Muscle of arm (tissue), 12 donors: ENCODE data around the gene SLC35B2. TPM values are rescaled to one million over a fixed set of nuclear protein-coding genes. Genes with fewer than 3 reads are reported as not detected.
"Not testable (repeated sequence)": the region's sequence is repeated elsewhere in the genome, so short reads cannot be mapped to it uniquely, and the experiment has no call there.

Source experiments
- DNase-seq: peaks from one replicate; pipeline ENCODE4 v3.0.0-alpha.2; 2013
- polyA plus RNA-seq, 12 donors: library from polyadenylated mRNA; unstranded; fragments of 120-200 nt; gene quantifications; one replicate each; pipeline ENCODE4 v1.2.1, GENCODE V29; 2013; ENCODE audit not compliant: insufficient read length in 12 of 12

The SLC35B2 gene
- polyA plus RNA-seq, 12 donors = 26.4 to 41.9 (median 30.6) TPM; not detected in 1

- DNase-seq = peak; percentile 83
Observed at GRCh38 chr6:44237813-44238433, 19.4 kb downstream of the SLC35B2 start.

DNA sequence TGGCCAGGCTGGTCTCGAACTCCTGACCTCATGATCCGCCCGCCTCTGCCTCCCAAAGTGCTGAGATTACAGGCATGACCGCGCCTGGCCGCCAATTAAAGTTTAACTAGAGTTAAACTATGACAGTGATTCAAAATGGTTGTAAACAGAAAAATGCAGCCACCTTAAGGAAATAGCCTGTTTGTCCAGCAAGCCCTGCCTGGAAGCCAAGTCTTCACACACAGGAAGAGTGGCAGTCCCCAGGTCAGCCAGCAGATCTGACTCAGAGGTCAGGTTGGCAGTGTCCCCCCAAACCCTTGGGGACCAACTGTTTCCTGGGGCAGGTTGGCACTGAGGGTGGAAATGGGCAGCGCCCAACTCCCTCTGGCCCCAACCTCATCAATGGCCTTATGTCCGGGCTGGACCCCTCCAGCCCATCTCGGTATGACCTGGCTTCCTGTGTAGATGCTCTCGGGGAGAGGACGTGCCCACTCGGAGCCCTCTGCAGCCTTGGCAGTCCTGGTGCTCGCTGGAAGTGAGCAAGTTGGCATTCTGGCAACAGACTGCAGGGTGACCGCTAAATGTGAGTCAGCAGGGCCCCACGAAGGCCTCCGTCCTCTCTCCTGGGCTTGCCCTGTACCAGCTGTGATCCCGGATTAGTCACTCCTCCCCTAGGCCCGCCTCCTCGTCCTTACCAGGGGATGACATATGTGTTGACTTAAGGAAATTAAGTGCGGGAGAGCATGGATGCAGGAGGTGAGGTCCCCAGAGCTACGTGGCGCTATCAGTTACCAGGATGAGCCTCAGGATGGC is 20.1 kb downstream of the SLC35B2 start:
- peak; percentile 79 for DNase-seq

- DNase-seq = no peak
Observed at GRCh38 chr6:44235891-44236516, 21.3 kb downstream of the SLC35B2 start.

- no peak for DNase-seq
Observed at GRCh38 chr6:44235269-44235668, 22.1 kb downstream of the SLC35B2 start.

DNA sequence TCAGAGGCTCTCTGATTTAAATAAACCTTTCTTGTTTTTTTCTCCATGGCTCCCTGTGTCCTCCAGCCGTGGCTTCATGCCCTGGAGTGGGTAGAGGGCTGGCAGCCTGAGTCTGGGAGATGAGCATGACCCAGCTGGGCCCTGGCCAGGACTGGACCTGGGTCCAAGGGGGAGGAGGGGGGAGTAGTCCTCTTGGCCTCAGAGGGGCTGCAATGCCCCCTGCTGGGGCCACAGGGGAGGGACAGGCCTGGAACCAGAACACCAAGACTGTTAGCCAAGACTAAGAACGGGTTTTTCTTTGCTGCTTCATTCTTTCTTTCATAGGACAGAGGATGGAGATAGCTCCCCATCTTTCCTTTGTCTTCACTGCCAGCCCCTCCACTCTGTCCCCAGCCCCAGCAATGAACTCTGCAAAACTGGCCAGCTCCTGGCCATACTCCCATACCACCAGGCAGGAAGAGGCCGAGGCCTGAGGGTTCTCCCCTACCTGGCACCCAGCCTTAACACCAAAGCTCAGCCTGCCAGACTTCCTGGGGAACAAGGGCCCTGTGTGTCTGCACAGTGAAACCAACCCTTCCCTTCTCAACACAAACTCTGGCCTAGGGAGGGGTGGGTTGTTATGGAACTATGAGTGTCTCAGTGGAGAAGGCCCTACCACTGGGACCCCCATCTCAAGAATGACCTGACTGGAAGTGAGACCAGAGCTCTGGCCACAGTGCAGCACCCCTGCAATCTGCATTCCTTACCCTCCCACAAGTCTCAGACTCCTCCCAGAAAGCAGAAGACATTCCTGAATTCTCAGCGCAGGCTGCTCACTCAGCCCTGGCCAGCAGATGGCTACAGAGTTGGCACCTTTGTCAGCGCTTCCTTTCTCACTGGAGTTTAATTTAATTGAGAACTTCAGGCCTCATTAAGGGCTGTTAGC is 23.0 kb downstream of the SLC35B2 start:
- peak; percentile 68 for DNase-seq

- no peak for DNase-seq
Observed at GRCh38 chr6:44233567-44234100, 23.7 kb downstream of the SLC35B2 start.

DNA sequence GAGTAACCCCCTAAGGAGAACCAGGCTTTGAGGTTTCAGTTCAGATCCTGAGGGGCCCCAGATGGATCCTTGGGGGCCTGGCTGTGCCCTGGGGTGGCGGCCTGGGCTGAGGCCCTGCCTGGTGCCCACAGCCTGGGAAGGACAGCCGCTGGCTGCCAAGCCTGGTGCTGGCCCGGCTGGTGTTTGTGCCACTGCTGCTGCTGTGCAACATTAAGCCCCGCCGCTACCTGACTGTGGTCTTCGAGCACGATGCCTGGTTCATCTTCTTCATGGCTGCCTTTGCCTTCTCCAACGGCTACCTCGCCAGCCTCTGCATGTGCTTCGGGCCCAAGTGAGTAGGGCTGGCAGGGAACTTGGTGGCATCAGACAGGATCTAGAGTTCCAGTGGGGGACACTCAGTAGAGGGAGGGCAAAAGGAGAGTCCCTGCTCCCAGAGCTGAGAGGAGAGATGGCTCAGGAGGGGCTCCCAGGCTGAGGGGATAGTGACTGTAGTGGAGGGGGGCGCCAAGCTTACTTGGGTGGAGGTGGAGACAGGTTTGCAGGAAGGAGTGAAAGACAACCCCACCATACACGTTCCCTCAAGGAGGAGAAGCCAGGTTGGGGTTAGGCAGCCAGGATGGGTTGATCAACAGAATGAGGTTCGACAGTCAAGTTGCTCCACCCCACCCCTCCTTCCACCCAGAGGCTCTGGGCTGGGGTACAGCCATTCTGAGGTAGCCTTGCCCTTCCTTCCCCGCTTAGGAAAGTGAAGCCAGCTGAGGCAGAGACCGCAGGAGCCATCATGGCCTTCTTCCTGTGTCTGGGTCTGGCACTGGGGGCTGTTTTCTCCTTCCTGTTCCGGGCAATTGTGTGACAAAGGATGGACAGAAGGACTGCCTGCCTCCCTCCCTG is 24.4 kb downstream of the SLC35B2 start:
- no peak for DNase-seq

DNA sequence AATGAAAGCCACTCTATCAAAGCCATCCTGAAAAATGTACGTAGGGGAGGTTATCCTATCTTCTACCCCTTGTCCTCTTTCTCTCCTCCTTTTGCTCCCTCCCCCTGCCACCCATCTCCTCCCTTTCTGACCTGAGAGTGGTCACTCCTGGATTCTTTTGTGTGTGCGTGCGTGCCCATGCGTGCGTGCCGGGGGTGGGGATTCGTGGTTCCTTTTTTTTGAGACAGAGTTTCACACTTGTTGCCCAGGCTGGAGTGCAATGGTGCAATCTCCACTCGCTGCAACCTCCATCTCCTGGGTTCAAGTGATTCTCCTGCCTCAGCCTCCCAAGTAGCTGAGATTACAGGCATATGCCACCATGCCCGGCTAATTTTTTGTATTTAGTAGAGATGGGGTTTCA is 25.9 kb downstream of the SLC35B2 start:
- DNase-seq = not testable (repeated sequence)

GRCh38 chr6:44230034-44230675 is 27.2 kb downstream of the SLC35B2 start:
- DNase-seq = no peak

DNA sequence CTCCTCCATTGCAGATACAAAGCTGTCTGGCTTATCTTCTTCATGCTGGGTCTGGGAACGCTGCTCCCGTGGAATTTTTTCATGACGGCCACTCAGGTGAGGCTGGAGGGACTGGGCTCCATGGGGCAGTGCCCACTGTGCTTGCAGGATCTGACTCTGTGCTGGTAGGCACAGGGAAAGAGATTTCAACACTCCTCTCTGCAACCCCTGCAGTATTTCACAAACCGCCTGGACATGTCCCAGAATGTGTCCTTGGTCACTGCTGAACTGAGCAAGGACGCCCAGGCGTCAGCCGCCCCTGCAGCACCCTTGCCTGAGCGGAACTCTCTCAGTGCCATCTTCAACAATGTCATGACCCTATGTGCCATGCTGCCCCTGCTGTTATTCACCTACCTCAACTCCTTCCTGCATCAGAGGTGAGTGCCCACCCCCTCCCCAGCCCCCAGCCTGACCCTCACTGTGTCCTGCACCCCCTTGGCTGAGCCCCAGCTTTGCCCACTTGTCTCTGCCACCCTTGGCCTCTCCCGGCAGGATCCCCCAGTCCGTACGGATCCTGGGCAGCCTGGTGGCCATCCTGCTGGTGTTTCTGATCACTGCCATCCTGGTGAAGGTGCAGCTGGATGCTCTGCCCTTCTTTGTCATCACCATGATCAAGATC is 27.8 kb downstream of the SLC35B2 start:
- no peak for DNase-seq

DNA sequence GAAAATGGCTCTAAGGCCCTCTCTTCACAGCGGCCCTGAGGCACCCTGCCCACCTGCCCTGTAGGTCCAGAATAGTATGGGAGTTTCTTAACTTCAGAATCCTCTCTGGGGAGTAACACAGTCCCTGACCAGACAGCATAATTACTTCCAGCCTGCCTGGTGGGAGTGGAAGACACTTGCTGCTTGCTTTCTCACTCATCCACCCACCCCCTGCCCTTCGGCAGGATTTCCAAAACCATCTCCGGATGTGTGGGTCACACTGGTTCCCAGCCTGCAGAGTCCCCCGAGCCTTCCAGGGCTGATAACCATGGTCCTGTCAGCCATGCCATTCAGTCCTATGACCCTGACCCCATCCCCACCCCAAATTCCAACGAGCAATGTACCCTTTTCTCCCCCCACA is 28.5 kb downstream of the SLC35B2 start:
- DNase-seq = no peak

GRCh38 chr6:44228433-44228832 is 28.9 kb downstream of the SLC35B2 start:
- DNase-seq = no peak

GRCh38 chr6:44228031-44228430 is 29.3 kb downstream of the SLC35B2 start:
- DNase-seq = no peak

GRCh38 chr6:44227148-44227793 is 30.1 kb downstream of the SLC35B2 start:
- no peak for DNase-seq

DNA sequence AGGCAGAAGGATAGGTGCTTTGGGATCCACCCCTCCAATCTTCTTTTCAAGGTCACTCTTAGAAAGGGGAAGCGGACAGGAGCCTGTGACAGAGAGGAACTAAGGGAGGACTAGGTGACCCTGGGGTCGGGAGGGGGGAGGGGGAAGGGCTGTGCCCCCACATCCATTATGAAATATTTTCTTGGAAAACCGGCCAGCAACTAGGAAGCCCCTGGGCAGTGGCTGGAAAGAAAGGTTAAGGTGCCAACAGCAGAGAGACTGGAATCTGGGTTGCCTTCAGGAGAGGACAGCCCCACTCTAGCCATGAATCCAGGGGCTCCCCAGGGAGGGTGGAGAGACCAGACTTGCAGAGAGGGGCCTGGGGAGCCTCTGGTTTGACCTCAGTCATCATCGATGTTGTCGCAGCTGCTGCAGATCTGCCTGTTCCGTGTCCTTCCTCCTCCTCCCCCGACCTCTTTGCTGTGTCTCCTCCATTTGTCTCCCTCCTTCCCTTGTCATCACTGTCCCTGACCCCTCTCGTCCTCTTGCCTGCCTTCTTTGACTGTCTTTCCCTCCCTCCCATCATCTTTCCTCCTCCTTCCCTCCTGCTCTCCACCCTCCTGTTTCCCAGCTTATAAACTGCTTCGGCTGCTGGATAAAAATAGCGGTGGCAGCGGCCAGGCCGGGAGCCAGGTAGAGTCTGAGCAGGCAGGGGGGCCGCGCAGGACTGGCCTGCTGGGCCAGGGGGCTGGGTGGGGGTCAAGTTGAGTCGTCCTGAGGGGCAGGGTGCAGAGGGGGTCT is 30.8 kb downstream of the SLC35B2 start:
- no peak for DNase-seq

GRCh38 chr6:44225579-44226325 is 31.6 kb downstream of the SLC35B2 start:
- DNase-seq = no peak

GRCh38 chr6:44224965-44225305 is 32.4 kb downstream of the SLC35B2 start:
- no peak for DNase-seq
